ENCODE measurements around the gene IPO7.

Gene IPO7

GRCh38 chr11:9493492-9493891, 109.0 kb downstream of the IPO7 start:
- DNase-seq (ENCODE audit: low read depth): no peak

GRCh38 chr11:9494316-9494715, 109.9 kb downstream of the IPO7 start:
- no peak for DNase-seq (ENCODE audit: low read depth)

DNA sequence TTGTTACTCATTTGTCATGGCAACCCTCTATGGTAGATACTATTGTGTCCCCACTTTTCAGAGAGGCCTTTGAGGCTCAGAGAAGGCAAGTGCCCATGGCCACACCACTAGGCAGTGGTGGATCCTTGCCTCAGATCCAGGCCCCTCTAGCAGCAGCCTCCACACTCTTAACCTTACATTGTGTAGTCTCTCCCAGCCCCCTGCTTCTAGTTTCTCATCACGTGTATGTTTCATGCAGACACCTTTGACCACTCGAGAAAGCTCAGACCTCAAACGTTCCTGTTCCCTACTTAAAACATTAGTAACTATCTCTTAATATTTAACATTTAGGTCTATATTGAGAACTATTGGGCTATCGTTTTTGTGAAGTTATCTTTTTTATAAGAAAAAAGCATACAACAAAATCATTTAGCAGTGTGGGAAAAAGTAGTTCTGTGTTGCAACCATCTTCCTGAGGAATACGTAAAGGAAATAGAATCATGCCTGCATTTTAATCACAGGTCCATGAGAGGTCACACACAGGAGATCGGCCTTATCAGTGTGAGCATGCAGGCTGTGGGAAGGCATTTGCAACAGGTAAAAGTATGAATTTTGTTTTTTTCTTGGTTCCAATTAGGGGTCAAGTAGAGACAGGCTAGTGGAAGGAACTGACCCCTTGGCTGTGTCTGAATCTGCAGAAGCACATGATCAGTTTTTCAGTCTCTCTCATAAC, 111.5 kb downstream of the IPO7 start:
- DNase-seq (ENCODE audit: low read depth): no peak
